Activated CD8-positive, alpha-beta memory T cell treated with anti-CD3 and anti-CD28 coated beads, Interleukin-2, amount 50 U/mL, for 48 hours (primary cell): ENCODE data around the gene ADIPOR1.
"Not testable (repeated sequence)": the region's sequence is repeated elsewhere in the genome, so short reads cannot be mapped to it uniquely, and the experiment has no call there.

Source experiments
- DNase-seq: peaks from one replicate; pipeline ENCODE4 v3.0.0-alpha.2; 2020

Gene ADIPOR1

DNA sequence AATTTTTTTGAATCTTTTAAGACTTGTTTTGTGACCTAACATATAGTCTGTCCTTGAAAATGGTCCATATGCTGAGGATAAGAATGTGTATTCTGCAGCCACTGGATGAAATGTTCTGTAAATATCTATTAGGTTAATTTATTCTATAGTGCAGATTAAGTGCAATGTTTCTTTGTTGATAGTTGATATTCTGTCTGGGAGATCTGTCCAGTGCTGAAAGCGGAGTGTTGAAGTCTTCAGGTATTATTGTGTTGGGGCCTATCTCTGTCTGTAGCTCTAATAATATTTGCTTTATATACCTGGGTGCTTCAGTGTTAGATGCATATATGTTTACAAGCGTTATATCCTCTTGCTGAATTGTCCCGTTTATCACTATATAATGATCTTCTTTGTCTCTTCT is 23.4 kb downstream of the ADIPOR1 start:
- DNase-seq = no peak

DNA sequence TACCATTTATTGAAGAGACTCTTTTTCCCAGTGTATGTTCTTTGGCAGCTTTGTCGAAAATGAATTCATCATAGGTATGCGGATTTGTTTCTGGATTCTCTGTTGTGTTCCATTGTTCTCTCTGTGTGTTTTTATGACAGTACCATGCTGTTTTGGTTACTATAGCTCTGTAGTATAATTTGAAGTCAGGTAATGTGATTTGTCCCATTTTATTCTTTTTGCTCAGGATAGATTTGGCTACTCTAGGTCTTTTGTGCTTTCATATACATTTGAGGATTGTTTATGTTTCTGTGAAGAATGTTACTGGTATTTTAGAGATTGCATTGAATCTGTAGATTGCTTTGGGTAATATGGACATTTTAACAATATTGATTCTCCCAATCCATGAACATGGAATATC is 25.6 kb downstream of the ADIPOR1 start:
- DNase-seq = no peak

DNA sequence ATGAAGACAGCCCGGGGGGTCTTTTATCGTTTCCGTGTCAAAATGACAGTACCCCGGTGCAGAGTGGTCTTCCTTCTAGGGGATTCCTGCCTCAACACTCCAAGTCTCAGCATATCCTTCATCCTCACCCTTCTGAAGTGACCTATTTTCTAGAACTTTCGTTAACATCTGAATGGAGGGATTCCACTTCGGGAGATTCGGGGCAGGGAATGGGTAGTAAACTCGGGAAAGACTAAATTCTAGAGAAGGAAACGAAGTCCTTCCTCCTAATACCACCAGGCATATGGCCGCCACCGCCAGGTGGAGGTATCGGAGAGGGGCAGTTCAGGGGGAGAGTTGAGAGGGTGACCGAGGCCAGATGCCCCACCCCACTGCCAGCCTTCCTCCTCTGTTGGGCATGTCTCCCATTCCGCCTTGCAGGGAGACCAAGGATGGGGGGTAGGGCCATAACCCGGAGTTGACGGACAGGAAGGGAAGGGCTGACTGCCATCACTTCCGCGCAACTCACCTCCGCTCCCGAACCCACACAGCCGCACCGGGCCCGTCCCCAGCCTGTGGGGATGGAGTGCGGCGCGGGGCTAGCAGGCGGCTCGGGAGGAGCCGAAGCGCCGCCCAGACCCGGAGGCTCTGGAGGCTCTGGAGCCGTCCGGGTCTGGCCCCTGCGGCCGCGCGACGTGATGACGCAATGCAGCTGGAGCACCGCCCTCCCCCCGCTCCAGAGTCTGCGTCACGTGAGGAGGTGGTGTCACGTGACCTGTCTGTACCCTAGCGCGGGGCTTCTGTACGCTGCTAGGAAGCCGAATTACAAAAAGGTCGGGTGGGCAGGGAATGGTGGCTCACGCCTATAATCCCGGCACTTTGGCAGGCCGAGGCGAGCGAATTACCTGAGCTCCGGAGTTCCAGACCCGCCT is 31.3 kb downstream of the ADIPOR1 start, which contains the start of gene KLHL12:
Gene KLHL12, minus strand, starts transcription at position 654 of the 911 bp plus-strand sequence. CDS start 2,072 bp downstream, outside the sequence.
- peak; percentile 97 for DNase-seq

DNA sequence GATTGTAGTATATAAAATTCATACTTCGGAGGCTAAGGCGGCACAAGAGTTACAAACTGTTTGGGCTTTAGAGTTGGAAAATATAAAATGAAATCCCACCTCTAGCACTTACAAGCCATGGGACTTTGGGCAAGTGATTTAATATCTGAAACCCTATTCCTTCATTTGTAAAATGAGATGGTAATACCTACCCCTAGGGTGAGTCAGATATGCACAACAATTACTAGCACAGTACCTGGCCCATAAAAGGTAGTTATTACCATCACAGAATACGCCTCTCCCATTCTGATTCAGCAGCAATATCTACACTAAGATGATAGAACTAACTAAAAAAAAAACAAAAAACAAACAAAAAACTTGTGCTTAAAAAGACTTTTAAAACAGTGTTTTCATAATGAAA is 34.6 kb downstream of the ADIPOR1 start:
- no peak for DNase-seq

DNA sequence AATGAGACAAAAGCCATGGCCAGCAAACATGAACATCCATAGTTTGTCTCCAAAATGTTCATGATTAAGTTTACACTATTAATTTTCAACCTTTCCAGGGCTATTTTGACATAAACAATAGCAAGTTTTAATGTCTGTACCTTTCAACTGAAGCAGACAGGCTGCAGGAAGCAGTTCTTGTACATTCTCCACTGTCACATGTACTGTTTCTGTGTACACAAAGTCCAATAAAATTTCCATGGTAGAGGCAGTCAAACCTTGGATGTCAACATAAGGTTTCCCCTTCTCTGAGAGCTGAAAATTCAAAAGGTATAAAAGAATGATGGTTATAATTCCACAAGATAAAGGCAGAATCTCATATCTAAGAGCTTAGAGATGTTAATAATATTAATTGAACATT is 38.5 kb downstream of the ADIPOR1 start:
- no peak for DNase-seq

DNA sequence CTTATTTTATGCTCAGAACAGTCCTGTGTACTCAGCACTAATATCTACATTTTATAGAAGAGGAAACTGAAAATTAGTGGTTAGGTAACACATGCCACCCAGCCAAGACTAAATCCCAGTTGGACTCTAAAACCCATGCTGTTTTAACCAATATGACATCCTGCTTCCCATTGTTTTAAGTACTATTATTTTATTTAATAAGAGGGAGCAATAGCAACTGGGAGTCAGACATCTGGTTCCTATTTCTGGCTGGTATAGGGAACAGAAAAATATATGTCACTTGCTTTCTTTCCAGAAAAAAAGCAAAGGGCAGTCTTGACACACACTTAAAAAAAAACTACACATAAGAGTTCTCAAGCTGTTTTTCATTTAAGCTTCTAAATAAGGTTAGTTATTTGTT is 43.0 kb downstream of the ADIPOR1 start:
- DNase-seq = no peak

DNA sequence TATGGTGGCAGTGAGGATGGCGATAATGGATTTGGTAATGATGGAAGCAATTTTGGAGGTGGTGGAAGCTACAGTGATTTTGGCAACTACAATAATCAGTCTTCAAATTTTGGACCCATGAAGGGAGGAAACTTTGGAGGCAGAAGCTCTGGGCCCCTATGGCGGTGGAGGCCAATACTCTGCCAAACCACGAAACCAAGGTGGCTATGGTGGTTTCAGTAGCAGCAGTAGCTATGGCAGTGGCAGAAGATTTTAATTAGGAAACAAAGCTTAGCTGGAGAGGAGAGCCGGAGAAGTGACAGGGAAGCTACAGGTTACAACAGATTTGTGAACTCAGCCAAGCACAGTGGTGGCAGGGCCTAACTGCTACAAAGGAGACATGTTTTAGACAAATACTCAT is 45.6 kb downstream of the ADIPOR1 start:
- DNase-seq = not testable (repeated sequence)

DNA sequence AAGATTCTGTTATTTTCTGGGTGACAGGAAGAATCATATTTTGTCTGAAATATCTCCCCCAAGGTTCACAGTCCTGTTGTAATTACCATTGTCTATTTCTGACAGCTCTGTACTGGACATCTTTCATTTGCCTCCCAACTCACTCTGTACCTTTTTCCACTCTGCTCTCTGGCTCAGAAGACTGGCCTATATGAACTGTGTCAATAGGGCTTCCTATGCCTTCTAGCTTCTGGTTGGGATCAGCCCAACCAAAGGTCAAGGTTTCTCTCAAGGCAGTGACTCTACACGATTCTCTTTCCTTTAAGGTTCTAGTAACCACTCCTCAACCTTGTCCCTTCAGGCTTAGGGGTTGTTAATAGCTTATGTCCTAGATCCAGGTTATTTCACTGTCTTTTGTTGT is 48.6 kb downstream of the ADIPOR1 start:
- no peak for DNase-seq

DNA sequence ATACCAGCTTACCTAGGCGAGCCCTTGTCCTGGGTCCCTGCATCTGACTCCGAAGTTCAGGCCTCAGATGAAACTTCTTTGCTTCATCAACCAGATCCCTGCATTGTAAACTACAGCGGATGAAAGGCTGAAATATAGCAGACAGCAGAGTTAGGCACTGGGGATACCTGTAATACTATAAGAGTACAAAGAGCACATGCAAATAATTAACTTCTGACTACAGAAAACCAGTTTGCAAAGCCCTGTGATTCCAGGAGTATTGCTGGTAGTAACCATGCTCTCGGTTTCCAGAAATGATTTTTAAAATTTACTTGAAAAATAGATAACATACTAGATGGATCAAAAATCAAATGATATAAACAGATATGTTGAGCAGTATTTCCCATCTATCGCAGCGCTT is 49.1 kb downstream of the ADIPOR1 start:
- no peak for DNase-seq

DNA sequence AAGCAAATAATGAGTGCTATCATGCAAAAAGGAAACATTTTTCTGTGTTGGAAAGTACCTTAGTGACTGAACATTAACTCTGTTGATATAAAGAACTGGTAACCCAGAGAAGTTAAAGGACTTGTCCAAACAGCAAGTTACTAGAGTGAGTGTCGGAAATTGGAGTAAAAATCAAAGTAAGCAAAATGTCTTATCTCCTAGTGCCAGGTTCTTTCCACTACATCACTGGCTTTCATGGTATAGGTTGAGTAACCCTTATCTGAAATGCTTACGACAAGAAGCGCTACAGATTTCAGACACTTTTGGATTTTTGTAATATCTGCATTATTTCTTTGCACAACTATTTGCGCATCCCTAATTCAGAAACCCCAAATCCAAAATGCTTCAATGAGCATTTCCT is 52.8 kb downstream of the ADIPOR1 start:
- DNase-seq = no peak

DNA sequence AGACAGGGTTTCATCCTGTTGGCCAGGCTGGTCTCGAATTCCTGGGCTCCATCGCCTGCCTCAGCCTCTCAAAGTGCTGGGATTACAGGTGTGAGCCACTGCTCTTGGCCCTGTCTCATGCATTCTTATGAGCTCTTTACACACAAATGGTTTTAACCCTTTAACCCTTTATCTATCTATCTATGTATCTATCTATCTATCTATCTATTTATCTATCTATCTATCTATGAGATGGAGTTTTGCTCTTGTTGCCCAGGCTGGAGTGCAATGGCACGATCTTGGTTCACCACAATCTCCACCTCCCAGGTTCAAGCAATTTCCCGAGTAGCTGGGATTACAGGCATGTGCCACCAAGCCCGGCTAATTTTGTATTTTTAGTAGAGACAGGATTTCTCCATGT is 54.3 kb downstream of the ADIPOR1 start:
- not testable (repeated sequence) for DNase-seq

DNA sequence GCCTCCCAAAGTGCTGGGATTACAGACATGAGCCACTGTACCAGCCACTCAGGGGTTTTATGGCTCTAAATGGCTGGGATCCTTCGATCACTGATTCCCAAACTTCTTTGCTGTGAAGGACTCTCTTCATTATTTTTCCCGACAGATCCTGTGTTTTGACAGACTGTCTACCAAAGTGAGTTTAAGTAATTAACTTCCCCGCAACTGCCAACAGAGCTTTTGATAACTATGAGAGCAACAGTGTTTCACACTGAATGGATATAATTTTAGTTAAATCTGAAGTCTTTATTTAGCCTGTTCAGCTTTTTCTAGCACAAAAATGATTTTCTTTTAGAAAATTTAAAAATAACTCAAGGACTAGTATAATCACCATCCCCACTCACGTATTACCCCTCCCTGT is 56.6 kb downstream of the ADIPOR1 start:
- no peak for DNase-seq

DNA sequence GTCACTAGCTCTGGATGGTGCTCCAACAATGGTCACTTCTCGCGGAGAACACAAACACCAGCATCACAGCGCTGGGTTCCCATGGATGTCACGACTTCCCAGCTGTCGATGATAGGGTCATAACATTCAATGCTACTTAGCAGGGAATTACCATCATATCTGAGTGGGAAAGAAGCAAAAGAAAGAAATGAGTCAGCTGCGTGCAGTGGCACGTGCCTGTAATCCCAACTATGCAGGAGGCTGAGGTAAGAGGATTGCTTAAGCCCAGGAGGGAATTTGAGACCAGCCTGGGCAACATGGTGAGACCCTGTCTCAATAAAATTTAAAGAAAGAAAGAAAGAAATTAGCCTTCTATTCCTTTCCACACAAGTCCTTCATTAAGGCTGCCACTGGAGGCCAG is 65.6 kb downstream of the ADIPOR1 start:
- no peak for DNase-seq
